Mammary epithelial cell (primary cell): ENCODE results near the gene RAD51B.

Source experiments
- CTCF ChIP-seq, 2 donors: IDR thresholded peaks in 1 of 2; conservative IDR thresholded peaks in 1 of 2; 2 replicates each; pipeline ENCODE4 v1.5.1; 2011 to 2012; ENCODE audit warnings: inconsistent platforms in 2 of 2, low read length in 2 of 2, mild to moderate bottlenecking in 2 of 2, control low read depth in 1 of 2, low read depth in 1 of 2; ENCODE audit not compliant: insufficient read depth in 1 of 2; ENCODE audit errors: extremely low read depth in 1 of 2
- EZH2 ChIP-seq: IDR thresholded peaks from 2 replicates; pipeline ENCODE4 v1.6.1; 2012; ENCODE audit warnings: low read length, inconsistent platforms, borderline replicate concordance

- TF ChIP-seq CTCF (conservative IDR thresholded peaks at IDR 0.05 in 1 of 2, IDR thresholded peaks at IDR 0.05 in 1 of 2; ENCODE audit: extremely low read depth in 1 of 2, insufficient read depth in 1 of 2, low read depth in 1 of 2, low read length in 2 of 2) = no peak
- no peak for TF ChIP-seq EZH2
These were observed 780.5 kb downstream of the RAD51B start for GRCh38 chr14:68599896-68600610.
